HCT116 (cell line): Measurements from ENCODE around the gene C19orf25. TPM values are rescaled to one million over a fixed set of nuclear protein-coding genes. Genes with fewer than 3 reads are reported as not detected.
A peak's percentile ranks its signal among the peaks of the same experiment; 100 is the strongest.

Source experiments
- ATAC-seq: fragments of 200-7000 bp; cut with Tn5 transposase; 2 replicates; pipeline ENCODE4 v1.9.1; 2020; ENCODE audit warnings: mild to moderate bottlenecking, moderate library complexity
- BruUV-seq: library from RNA; stranded (reverse); fragments of 400-500 nt; replicated peaks from 2 replicates; lab custom pipeline; 2021; lab: Mats Ljungman, UMichigan
- CTCF ChIA-PET: fragments of 300-600 bp; sonication (Branson Sonifier 250); formaldehyde crosslinking; loops from one replicate; lab custom pipeline; 2021; ENCODE audit warnings: antibody characterized with exemption; lab: Charles Lee
- POLR2A ChIA-PET: fragments of 300-600, 350-600 bp; sonication (Branson Sonifier 250); formaldehyde crosslinking; loops from one replicate; lab custom pipeline; 2021; ENCODE audit warnings: antibody characterized with exemption; lab: Charles Lee
- RAD21 ChIA-PET, 2 experiments: fragments of 300-600 bp; sonication (Branson Sonifier 250); formaldehyde crosslinking; loops; one replicate each; lab custom pipeline; 2023; ENCODE audit warnings: low total read pairs in 2 of 2; ENCODE audit not compliant: uncharacterized antibody in 2 of 2, unreplicated experiment in 2 of 2, low non-redundant PET in 1 of 2; lab: Charles Lee
- DNase-seq: peaks from one replicate; pipeline ENCODE4 v3.0.0-alpha.2; 2010; ENCODE audit warnings: low read depth, low spot score
- H2AFZ ChIP-seq: fragments of 200-600 bp; shearing (Covaris generic), sonication (generic); 2 replicates; pipeline ENCODE4 v1.6.1; 2017; ENCODE audit warnings: low read depth, mixed run types, mixed read lengths, antibody characterized with exemption, low read length; ENCODE audit not compliant: poor library complexity, severe bottlenecking
- H3K27ac ChIP-seq: 2 replicates; pipeline ENCODE4 v1.5.1; 2012; ENCODE audit warnings: low read depth, low read length
- H3K27me3 ChIP-seq: fragments of 200-600 bp; sonication (generic); 2 replicates; pipeline ENCODE4 v1.6.1; 2016; ENCODE audit warnings: mixed run types, low read length, mixed read lengths; ENCODE audit not compliant: insufficient read depth
- H3K36me3 ChIP-seq, 2 experiments: fragments of 200-500 bp in 1 of 2; fragments of 200-600 bp in 1 of 2; sonication (Bioruptor generic) in 1 of 2; sonication (generic) in 1 of 2; 2 replicates each; pipeline versions ENCODE4 v1.5.1 to v1.6.1; 2014 to 2016; ENCODE audit warnings: low read length in 2 of 2, inconsistent platforms in 1 of 2, mixed read lengths in 1 of 2, mixed run types in 1 of 2; ENCODE audit not compliant: insufficient read depth in 2 of 2, control insufficient read depth in 1 of 2
- H3K4me1 ChIP-seq, 2 experiments: fragments of 200-600 bp in 1 of 2; sonication (generic) in 1 of 2; 2 replicates each; pipeline versions ENCODE4 v1.5.1 to v1.6.1; 2012 to 2017; ENCODE audit warnings: low read length in 2 of 2, inconsistent platforms in 1 of 2, mild to moderate bottlenecking in 1 of 2, mixed read lengths in 1 of 2, mixed run types in 1 of 2, moderate library complexity in 1 of 2; ENCODE audit not compliant: insufficient read depth in 2 of 2, control insufficient read depth in 1 of 2
- H3K4me2 ChIP-seq: fragments of 200-600 bp; sonication (generic); 2 replicates; pipeline ENCODE4 v1.6.1; 2017; ENCODE audit warnings: mixed run types, low read length, mixed read lengths
- H3K4me3 ChIP-seq, 2 experiments: fragments of 200-600 bp in 1 of 2; sonication (generic) in 1 of 2; replicated peaks in 1 of 2; 2 replicates each; pipeline ENCODE4 v1.5.1; 2011 to 2016; ENCODE audit warnings: low read length in 2 of 2, control low read depth in 1 of 2, low read depth in 1 of 2, mild to moderate bottlenecking in 1 of 2, mixed read lengths in 1 of 2, mixed run types in 1 of 2
- H3K79me2 ChIP-seq: fragments of 200-600 bp; sonication (generic); 2 replicates; pipeline ENCODE4 v1.6.1; 2017; ENCODE audit warnings: mild to moderate bottlenecking, mixed run types, low read length, moderate library complexity, mixed read lengths; ENCODE audit not compliant: insufficient read depth
- H3K9ac ChIP-seq: fragments of 200-600 bp; sonication (generic); 2 replicates; pipeline ENCODE4 v1.6.1; 2016; ENCODE audit warnings: low read length, mixed read lengths
- H3K9me2 ChIP-seq: fragments of 200-600 bp; sonication (generic), shearing (Covaris generic); 2 replicates; pipeline ENCODE4 v1.6.1; 2017; ENCODE audit warnings: mixed run types, mild to moderate bottlenecking, moderate library complexity; ENCODE audit not compliant: insufficient read depth
- H3K9me3 ChIP-seq, 2 experiments: fragments of 200-500 bp in 1 of 2; fragments of 200-600 bp in 1 of 2; sonication (Bioruptor generic) in 1 of 2; sonication (generic) in 1 of 2; 2 replicates each; pipeline ENCODE4 v1.6.1; 2014 to 2017; ENCODE audit warnings: low read length in 2 of 2, mixed read lengths in 2 of 2, inconsistent platforms in 1 of 2, low read depth in 1 of 2, mild to moderate bottlenecking in 1 of 2, mixed run types in 1 of 2, moderate library complexity in 1 of 2; ENCODE audit not compliant: control insufficient read depth in 1 of 2, insufficient read depth in 1 of 2
- H4K20me1 ChIP-seq: fragments of 200-600 bp; sonication (generic), shearing (Covaris generic); 2 replicates; pipeline ENCODE4 v1.6.1; 2017; ENCODE audit warnings: mixed run types, mild to moderate bottlenecking, moderate library complexity; ENCODE audit not compliant: insufficient read depth
- CBX3 ChIP-seq: IDR thresholded peaks from 2 replicates; pipeline ENCODE4 v1.6.1; 2012; ENCODE audit warnings: low read depth
- EGR1 ChIP-seq: IDR thresholded peaks from 2 replicates; pipeline ENCODE4 v1.6.1; 2012; ENCODE audit warnings: low read depth
- EZH2 ChIP-seq: fragments of 200-600 bp; sonication (generic); IDR thresholded peaks from 2 replicates; pipeline ENCODE4 v1.6.1; 2017; ENCODE audit warnings: antibody characterized with exemption, mixed run types
- FOSL1 ChIP-seq: IDR thresholded peaks from 2 replicates; pipeline ENCODE4 v1.6.1; 2012; ENCODE audit warnings: low read depth
- JUND ChIP-seq: IDR thresholded peaks from 2 replicates; pipeline ENCODE4 v1.6.1; 2012
- POLR2A ChIP-seq: IDR thresholded peaks from 2 replicates; pipeline ENCODE4 v1.7.0; 2011; ENCODE audit warnings: borderline replicate concordance; ENCODE audit not compliant: insufficient read depth, insufficient read length; ENCODE audit errors: extremely low read depth
- POLR2AphosphoS5 ChIP-seq: IDR thresholded peaks from 2 replicates; pipeline ENCODE4 v1.6.1; 2011; ENCODE audit warnings: mild to moderate bottlenecking, low read depth, low read length, moderate library complexity
- SIN3A ChIP-seq: IDR thresholded peaks from 2 replicates; pipeline ENCODE4 v1.6.1; 2012; ENCODE audit warnings: low read depth
- SP1 ChIP-seq: IDR thresholded peaks from 2 replicates; pipeline ENCODE4 v1.6.1; 2012; ENCODE audit warnings: low read depth
- SRF ChIP-seq: IDR thresholded peaks from 2 replicates; pipeline ENCODE4 v1.6.1; 2012; ENCODE audit warnings: low read depth
- TCF7L2 ChIP-seq: IDR thresholded peaks from 2 replicates; pipeline ENCODE4 v1.7.0; 2011; ENCODE audit warnings: borderline replicate concordance, inconsistent platforms; ENCODE audit not compliant: insufficient read depth, insufficient read length; ENCODE audit errors: extremely low read depth
- YY1 ChIP-seq: IDR thresholded peaks from 2 replicates; pipeline ENCODE4 v1.6.1; 2011; ENCODE audit warnings: low read length, low read depth, moderate library complexity, mild to moderate bottlenecking; ENCODE audit not compliant: insufficient replicate concordance; ENCODE audit errors: extremely low read depth
- intact Hi-C: fragments of 100-400 bp; cut with micrococcal nuclease; formaldehyde crosslinking; loops from 2 replicates; pipeline ENCODE4 v1.10.0; 2022
- total RNA-seq: library from RNA; stranded (reverse); gene quantifications from one replicate; pipeline ENCODE4 v1.2.1, GENCODE V29; 2021; ENCODE audit not compliant: unreplicated experiment
- TF ChIP-seq, protein P1 (sequence below): IDR thresholded peaks from 2 replicates; pipeline ENCODE4 v1.6.1; 2012
- TF ChIP-seq, protein P2 (sequence below): IDR thresholded peaks from 2 replicates; pipeline ENCODE4 v1.6.1; 2011; ENCODE audit warnings: mild to moderate bottlenecking, low read length, moderate library complexity; ENCODE audit not compliant: insufficient replicate concordance; ENCODE audit errors: extremely low read depth
- TF ChIP-seq, protein P3 (sequence below), 3 experiments: fragments of 200-600 bp in 1 of 3; sonication (generic) in 1 of 3; IDR thresholded peaks in 2 of 3; conservative IDR thresholded peaks in 1 of 3; 2 replicates each; pipeline ENCODE4 v1.5.1; 2012 to 2017; ENCODE audit warnings: low read depth in 2 of 3, low read length in 2 of 3, antibody characterized with exemption in 1 of 3, borderline replicate concordance in 1 of 3, control low read depth in 1 of 3, mild to moderate bottlenecking in 1 of 3, mixed read lengths in 1 of 3, mixed run types in 1 of 3, moderate library complexity in 1 of 3; ENCODE audit not compliant: insufficient read depth in 1 of 3
- TF ChIP-seq, protein P4 (sequence below): IDR thresholded peaks from 2 replicates; pipeline ENCODE4 v1.6.1; 2012
- TF ChIP-seq, protein P5 (sequence below): IDR thresholded peaks from 2 replicates; pipeline ENCODE4 v1.6.1; 2012; ENCODE audit warnings: low read depth

The C19orf25 gene
- total RNA-seq, 1 experiment from 2014 or later: 48.8 TPM

DNA sequence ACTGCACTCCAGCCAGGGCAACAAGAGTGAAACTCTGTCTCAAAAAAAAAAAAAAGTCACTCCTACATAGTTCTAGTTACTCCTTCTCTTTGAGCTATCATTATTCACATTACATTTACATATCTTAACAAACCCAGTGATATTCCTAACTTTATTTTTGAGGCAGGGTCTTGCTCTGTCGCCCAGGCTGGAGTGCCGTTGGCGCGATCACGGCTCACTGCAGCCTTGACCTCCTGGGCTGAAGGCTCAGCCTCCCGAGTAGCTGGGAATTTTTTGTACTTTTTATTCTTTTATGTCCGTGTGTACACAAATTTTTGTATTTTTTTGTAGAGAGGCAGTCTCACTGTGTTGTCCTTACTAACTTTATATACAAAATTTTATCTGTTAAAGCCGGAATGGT, 41.4 kb downstream of the C19orf25 start:
- POLR2A ChIA-PET: no interaction called here
- DNase-seq (no peak), ATAC-seq (no peak)
- H3K4me3 ChIP-seq: peak overlapping the region; percentile 25 to 76
- no peaks in the 10 kb centered on the region for H3K9me2 ChIP-seq
- CTCF ChIA-PET: interaction anchor here (1.1 kb wide), 1 partner anchor 15 kb away, joined by 4 read pairs; no protein-coding TSS in a partner anchor
- peaks cover 24 to 53% of the 10 kb centered on the region in 2 experiments for H3K36me3 ChIP-seq
- peaks cover 35 to 53% of the 10 kb centered on the region in 2 experiments for H3K4me1 ChIP-seq
- no peaks in the 10 kb centered on the region for H3K9me3 ChIP-seq
- BruUV-seq: no TSS peak
- peaks cover 18% of the 10 kb centered on the region; the same call in 1 of the 2 replicates for H4K20me1 ChIP-seq
- no peaks in the 10 kb centered on the region for H3K27me3 ChIP-seq
- RAD21 ChIA-PET: no interaction called here
- TF ChIP-seq, protein P1, sequence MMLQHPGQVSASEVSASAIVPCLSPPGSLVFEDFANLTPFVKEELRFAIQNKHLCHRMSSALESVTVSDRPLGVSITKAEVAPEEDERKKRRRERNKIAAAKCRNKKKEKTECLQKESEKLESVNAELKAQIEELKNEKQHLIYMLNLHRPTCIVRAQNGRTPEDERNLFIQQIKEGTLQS: no peak
- TF ChIP-seq, protein P2, sequence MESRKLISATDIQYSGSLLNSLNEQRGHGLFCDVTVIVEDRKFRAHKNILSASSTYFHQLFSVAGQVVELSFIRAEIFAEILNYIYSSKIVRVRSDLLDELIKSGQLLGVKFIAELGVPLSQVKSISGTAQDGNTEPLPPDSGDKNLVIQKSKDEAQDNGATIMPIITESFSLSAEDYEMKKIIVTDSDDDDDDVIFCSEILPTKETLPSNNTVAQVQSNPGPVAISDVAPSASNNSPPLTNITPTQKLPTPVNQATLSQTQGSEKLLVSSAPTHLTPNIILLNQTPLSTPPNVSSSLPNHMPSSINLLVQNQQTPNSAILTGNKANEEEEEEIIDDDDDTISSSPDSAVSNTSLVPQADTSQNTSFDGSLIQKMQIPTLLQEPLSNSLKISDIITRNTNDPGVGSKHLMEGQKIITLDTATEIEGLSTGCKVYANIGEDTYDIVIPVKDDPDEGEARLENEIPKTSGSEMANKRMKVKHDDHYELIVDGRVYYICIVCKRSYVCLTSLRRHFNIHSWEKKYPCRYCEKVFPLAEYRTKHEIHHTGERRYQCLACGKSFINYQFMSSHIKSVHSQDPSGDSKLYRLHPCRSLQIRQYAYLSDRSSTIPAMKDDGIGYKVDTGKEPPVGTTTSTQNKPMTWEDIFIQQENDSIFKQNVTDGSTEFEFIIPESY: no peak
- TF ChIP-seq, protein P3, sequence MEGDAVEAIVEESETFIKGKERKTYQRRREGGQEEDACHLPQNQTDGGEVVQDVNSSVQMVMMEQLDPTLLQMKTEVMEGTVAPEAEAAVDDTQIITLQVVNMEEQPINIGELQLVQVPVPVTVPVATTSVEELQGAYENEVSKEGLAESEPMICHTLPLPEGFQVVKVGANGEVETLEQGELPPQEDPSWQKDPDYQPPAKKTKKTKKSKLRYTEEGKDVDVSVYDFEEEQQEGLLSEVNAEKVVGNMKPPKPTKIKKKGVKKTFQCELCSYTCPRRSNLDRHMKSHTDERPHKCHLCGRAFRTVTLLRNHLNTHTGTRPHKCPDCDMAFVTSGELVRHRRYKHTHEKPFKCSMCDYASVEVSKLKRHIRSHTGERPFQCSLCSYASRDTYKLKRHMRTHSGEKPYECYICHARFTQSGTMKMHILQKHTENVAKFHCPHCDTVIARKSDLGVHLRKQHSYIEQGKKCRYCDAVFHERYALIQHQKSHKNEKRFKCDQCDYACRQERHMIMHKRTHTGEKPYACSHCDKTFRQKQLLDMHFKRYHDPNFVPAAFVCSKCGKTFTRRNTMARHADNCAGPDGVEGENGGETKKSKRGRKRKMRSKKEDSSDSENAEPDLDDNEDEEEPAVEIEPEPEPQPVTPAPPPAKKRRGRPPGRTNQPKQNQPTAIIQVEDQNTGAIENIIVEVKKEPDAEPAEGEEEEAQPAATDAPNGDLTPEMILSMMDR (IDR thresholded peaks at IDR 0.05 in 2 of 3, conservative IDR thresholded peaks at IDR 0.05 in 1 of 3; ENCODE audit: borderline replicate concordance in 1 of 3, insufficient read depth in 1 of 3, low read depth in 2 of 3, low read length in 2 of 3): no peak
- TF ChIP-seq JUND (no peak), EGR1 (no peak), EZH2 (no peak), YY1 (no peak), POLR2AphosphoS5 (no peak), FOSL1 (no peak), POLR2A (no peak), CBX3 (no peak), SIN3A (no peak), TCF7L2 (no peak), SP1 (no peak), SRF (no peak)
- TF ChIP-seq, protein P4, sequence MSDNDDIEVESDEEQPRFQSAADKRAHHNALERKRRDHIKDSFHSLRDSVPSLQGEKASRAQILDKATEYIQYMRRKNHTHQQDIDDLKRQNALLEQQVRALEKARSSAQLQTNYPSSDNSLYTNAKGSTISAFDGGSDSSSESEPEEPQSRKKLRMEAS: no peak
- TF ChIP-seq, protein P5, sequence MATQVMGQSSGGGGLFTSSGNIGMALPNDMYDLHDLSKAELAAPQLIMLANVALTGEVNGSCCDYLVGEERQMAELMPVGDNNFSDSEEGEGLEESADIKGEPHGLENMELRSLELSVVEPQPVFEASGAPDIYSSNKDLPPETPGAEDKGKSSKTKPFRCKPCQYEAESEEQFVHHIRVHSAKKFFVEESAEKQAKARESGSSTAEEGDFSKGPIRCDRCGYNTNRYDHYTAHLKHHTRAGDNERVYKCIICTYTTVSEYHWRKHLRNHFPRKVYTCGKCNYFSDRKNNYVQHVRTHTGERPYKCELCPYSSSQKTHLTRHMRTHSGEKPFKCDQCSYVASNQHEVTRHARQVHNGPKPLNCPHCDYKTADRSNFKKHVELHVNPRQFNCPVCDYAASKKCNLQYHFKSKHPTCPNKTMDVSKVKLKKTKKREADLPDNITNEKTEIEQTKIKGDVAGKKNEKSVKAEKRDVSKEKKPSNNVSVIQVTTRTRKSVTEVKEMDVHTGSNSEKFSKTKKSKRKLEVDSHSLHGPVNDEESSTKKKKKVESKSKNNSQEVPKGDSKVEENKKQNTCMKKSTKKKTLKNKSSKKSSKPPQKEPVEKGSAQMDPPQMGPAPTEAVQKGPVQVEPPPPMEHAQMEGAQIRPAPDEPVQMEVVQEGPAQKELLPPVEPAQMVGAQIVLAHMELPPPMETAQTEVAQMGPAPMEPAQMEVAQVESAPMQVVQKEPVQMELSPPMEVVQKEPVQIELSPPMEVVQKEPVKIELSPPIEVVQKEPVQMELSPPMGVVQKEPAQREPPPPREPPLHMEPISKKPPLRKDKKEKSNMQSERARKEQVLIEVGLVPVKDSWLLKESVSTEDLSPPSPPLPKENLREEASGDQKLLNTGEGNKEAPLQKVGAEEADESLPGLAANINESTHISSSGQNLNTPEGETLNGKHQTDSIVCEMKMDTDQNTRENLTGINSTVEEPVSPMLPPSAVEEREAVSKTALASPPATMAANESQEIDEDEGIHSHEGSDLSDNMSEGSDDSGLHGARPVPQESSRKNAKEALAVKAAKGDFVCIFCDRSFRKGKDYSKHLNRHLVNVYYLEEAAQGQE: no peak
- peak overlapping the region; percentile 82 for H3K27ac ChIP-seq
- intact Hi-C loops: no loop called here
- peak overlapping the region; percentile 98 for H3K9ac ChIP-seq
- peak overlapping the region; percentile 93 for H3K4me2 ChIP-seq
- H3K79me2 ChIP-seq: peaks cover 48% of the 10 kb centered on the region
- H2AFZ ChIP-seq: no peak overlapping the region
